ENCODE results near the gene DOP1B.

DNA sequence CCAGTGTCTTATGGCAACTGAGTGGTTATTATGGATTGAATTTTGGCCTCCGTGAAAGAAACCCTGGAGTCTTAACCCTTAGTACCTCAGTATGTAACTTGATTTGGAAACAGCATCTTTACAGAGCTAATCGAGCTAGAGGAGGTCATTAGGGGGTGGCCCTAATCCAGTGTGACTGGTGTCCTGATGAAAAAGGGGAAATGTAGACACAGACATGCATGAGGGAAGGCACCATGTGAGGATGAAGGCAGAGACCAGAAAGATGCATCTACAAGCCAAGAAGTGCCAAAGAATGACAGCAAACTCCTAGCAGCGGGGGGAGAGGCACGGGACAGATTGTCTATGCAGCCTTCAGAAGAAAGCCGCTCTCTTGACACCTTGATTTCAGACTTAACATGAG lies 14.7 kb downstream of the DOP1B start:
- TF ChIP-seq, protein P1, sequence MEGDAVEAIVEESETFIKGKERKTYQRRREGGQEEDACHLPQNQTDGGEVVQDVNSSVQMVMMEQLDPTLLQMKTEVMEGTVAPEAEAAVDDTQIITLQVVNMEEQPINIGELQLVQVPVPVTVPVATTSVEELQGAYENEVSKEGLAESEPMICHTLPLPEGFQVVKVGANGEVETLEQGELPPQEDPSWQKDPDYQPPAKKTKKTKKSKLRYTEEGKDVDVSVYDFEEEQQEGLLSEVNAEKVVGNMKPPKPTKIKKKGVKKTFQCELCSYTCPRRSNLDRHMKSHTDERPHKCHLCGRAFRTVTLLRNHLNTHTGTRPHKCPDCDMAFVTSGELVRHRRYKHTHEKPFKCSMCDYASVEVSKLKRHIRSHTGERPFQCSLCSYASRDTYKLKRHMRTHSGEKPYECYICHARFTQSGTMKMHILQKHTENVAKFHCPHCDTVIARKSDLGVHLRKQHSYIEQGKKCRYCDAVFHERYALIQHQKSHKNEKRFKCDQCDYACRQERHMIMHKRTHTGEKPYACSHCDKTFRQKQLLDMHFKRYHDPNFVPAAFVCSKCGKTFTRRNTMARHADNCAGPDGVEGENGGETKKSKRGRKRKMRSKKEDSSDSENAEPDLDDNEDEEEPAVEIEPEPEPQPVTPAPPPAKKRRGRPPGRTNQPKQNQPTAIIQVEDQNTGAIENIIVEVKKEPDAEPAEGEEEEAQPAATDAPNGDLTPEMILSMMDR (conservative IDR thresholded peaks at IDR 0.05 in 1 of 2, IDR thresholded peaks at IDR 0.05 in 1 of 2; ENCODE audit: extremely low read depth in 1 of 2, insufficient read depth in 1 of 2, low read depth in 1 of 2, low read length in 2 of 2), result no peak
- TF ChIP-seq EZH2 (IDR thresholded peaks at IDR 0.05; ENCODE audit: borderline replicate concordance, low read length), result no peak

Data from mammary epithelial cell (primary cell).